NCI-H460 (cell line): ENCODE data around the gene ATP7B. TPM values are rescaled to one million over a fixed set of nuclear protein-coding genes. Genes with fewer than 3 reads are reported as not detected.

Source experiments
- DNase-seq: peaks from one replicate; pipeline ENCODE4 v3.0.0-alpha.2; 2016; ENCODE audit warnings: low read depth; ENCODE audit errors: extremely low read depth
- total RNA-seq: library from RNA; depleted of rRNA; stranded (reverse); fragments of >200 nt; shearing (Covaris generic); gene quantifications from 2 replicates; pipeline ENCODE4 v1.2.3, GENCODE V29; 2014; rRNA removed

Gene ATP7B
- total RNA-seq, 1 experiment from 2014 or later: 2.1 TPM

- no peak for DNase-seq
Observed at GRCh38 chr13:51905787-51906186, 105.5 kb downstream of the ATP7B start.

DNA sequence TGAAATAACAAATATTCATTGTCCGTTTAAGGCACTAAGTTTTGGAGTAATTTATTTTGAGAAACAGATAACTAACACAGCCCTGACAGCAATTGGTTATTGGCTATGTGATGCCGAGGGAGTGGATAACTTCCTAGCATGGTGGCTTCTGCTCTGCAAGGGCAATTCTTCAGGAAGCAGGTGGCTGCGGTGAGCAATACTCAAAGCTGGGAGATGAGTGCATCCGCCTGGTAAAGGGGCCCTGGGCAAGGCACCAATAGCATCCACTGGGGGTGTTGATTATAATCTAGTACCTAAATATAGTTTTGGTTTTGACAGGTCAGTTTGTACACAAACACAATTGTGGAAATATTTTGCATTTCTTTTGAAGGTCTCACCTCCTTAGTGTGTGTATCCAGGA is 108.5 kb downstream of the ATP7B start:
- DNase-seq: no peak

GRCh38 chr13:51900471-51900870 is 110.8 kb downstream of the ATP7B start:
- no peak for DNase-seq

GRCh38 chr13:51895906-51896888 is 115.1 kb downstream of the ATP7B start:
- DNase-seq: peak; percentile 42

- DNase-seq: no peak
Observed at GRCh38 chr13:51894239-51894638, 117.0 kb downstream of the ATP7B start.

DNA sequence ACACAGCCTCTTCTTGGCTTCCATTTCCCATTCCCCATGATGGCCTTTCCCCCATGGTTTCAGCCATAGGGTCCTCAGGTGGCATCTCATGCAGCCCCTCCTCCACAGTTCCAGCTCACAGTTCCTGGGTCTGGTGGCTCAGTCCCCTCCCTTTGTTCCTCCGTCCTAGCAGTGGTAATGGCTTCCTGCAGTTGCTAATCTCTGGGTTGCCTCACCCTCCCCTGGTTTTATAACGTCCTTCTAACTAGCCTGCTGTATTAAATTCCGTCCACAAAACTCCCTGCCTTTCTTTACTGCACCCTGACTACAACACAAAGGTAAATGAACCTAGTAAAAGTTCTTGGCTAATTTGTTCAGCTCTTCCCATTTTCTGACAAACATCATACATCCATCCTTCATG is 118.6 kb downstream of the ATP7B start:
- no peak for DNase-seq

GRCh38 chr13:51887468-51887867 is 123.8 kb downstream of the ATP7B start:
- no peak for DNase-seq

DNA sequence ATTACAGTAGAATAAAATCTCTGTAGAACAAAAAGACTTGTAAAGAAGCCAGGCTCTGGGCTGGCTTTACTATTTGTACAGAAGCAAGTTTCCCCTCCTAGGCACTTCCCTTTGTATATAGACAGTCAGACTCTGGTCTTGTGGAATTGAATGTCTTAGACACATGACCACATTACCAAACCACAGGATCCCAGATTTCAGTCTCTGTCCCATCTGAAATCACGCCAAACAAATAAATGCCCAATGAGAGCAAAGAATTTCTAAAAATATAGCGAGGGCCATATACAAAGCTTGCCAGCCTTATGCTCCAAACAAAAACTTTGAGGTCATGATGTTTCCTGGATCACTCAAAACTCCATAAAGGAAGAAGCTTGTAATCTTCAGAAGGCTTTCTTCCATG is 125.6 kb downstream of the ATP7B start:
- DNase-seq: no peak

DNA sequence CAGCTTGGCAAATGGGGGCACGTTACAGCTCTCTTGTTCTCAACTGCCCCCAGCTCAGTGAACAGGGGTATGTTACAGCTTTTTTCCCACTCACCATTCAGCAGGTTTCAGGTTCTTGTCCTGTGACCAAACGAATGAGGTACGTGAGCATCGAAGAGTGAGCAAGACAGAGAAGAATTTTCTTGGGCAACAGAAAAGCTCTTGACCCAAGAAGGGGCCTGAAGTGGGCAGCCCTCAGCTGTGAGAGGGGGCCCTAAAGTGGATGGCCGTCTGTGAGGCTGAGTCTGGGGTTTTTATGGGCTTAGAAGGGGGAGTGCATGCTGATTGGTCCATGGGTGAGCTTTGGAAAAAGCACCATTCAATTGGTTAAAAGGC is 128.0 kb downstream of the ATP7B start:
- DNase-seq: no peak

Other genes with a start within 250 kb of the ATP7B start
- gene DHRS12, start 207.3 kb downstream of the ATP7B start, total RNA-seq: 3.6 and 5.9 TPM in 2 replicates
- gene TMEM272, start 166.3 kb downstream of the ATP7B start, total RNA-seq: not detected in 2 replicates
- gene CCDC70, start 149.5 kb downstream of the ATP7B start, total RNA-seq: not detected in 2 replicates
- gene ALG11, start 948 bp upstream of the ATP7B start, total RNA-seq: 6.4 and 10.3 TPM in 2 replicates
- 8.4 and 8.8 TPM in 2 replicates for gene UTP14C, start 13.2 kb upstream of the ATP7B start, total RNA-seq
- gene NEK5, start 117.6 kb upstream of the ATP7B start, total RNA-seq: 0.14 and 0.17 TPM in 2 replicates
- gene NEK3, start 148.1 kb upstream of the ATP7B start, total RNA-seq: 5.8 and 8.7 TPM in 2 replicates